Omental fat pad (tissue), 4 donors: Measurements from ENCODE around the gene ATP9A. TPM values are rescaled to one million over a fixed set of nuclear protein-coding genes. Genes with fewer than 3 reads are reported as not detected.

Source experiments
- ATAC-seq: fragments of 150-250 bp; one replicate; pipeline ENCODE4 v1.9.1; 2016; ENCODE audit warnings: mild to moderate bottlenecking, moderate library complexity; ENCODE audit not compliant: low FRiP score
- DNase-seq: peaks from one replicate; pipeline ENCODE4 v3.0.0-alpha.2; 2019; ENCODE audit warnings: low spot score
- CTCF ChIP-seq, 3 donors: fragments of 450-650 bp; IDR thresholded peaks; one replicate each; pipeline ENCODE4 v1.5.1; 2016 to 2017; ENCODE audit warnings: antibody characterized with exemption in 3 of 3, mild to moderate bottlenecking in 3 of 3, moderate library complexity in 2 of 3
- total RNA-seq, 4 donors: library from RNA; depleted of rRNA; stranded (reverse); fragments of >200 nt; gene quantifications; one replicate each; pipeline ENCODE4 v1.1.0, GENCODE V29; 2016

ATP9A gene
- total RNA-seq, 4 donors from 2014 or later, result 16.7 to 129 (median 55.0) TPM

GRCh38 chr20:51625105-51625504 is 143.1 kb downstream of the ATP9A start:
- no peak for TF ChIP-seq CTCF (IDR thresholded peaks at IDR 0.05)
- ATAC-seq, result no peak
- DNase-seq, result no peak

DNA sequence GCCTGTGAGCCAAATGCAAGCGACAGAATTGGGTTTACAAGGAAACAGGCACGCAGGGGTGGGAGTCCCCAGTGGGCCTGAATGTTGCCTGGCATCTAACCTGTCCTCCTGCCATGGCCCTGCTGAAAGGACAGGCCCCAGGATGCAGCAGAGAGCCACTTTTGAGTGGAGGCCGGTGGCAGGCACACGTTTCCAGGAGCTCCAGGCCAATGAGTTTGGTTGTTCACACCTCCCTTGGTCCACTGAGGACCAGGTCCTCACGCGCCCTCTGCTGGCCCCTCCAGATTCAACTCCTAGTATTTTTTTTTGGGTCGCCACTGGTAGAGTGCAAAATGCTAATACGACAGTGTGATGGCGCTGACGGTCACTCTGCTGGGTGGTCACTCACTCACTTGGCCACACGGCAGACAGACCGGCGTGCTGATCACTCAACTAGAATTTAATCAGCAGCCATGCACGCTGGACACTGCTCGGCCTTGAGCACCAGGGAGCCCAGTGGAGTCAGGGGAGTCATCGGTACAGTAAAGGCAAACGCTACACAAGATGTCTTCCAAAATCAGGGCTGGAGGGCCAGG is 143.9 kb downstream of the ATP9A start:
- no peak for ATAC-seq
- TF ChIP-seq CTCF (IDR thresholded peaks at IDR 0.05), result no peak
- no peak for DNase-seq

DNA sequence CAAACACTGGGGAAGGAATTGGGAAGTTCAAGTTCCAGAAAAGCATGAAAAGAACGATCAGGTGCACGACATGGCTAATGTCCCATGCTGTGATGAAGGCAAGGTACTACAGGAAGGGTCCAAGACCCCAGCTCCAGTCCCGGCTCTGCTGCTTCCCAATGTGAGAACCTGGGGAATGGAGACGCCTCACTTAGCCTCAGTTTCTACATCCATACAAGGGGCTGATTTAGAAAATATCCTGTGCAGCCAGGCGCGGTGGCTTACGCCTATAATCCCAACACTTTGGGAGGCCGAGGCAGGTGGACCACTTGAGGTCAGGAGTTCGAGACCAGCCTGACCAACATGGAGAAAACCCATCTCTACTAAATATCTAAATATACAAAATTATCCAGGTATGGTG is 144.9 kb downstream of the ATP9A start:
- DNase-seq, result no peak
- no peak for ATAC-seq
- no peak for TF ChIP-seq CTCF (IDR thresholded peaks at IDR 0.05)

GRCh38 chr20:51622004-51622874 is 146.0 kb downstream of the ATP9A start:
- no peak for TF ChIP-seq CTCF (IDR thresholded peaks at IDR 0.05)
- no peak for DNase-seq
- no peak for ATAC-seq

- TF ChIP-seq CTCF (IDR thresholded peaks at IDR 0.05), result no peak
- DNase-seq (no peak), ATAC-seq (no peak)
Measured at GRCh38 chr20:51620432-51620831, 147.8 kb downstream of the ATP9A start.

GRCh38 chr20:51616060-51616459 is 152.1 kb downstream of the ATP9A start:
- DNase-seq (no peak), ATAC-seq (no peak)
- no peak for TF ChIP-seq CTCF (IDR thresholded peaks at IDR 0.05)

DNA sequence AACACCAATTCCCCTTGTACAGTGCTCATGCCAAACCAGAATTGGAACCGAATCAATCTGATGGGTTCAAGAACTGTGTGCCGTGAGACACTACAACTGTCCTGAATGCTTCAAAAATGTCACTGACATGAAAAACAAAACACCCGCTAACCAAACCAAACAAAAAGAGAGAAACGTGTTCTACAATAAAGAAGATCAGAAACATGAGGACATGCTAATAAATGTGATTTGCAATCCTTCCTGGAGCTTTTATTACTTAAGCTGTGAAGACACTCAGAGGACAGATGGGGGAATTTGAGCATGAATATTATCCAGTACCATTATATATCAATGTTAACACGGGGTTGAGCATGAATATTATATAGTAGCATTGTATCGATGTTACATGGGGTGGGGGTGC is 153.5 kb downstream of the ATP9A start:
- no peak for TF ChIP-seq CTCF (IDR thresholded peaks at IDR 0.05)
- DNase-seq (no peak), ATAC-seq (no peak)
